Activated CD8-positive, alpha-beta T cell treated with anti-CD3 and anti-CD28 coated beads for 36 hours (primary cell): ENCODE results near the gene LAMTOR2. TPM values are rescaled to one million over a fixed set of nuclear protein-coding genes. Genes with fewer than 3 reads are reported as not detected.

Source experiments
- ATAC-seq: fragments of 200-7000 bp; cut with Tn5 transposase; one replicate; pipeline ENCODE4 v1.10.0; 2021; ENCODE audit warnings: mild to moderate bottlenecking, moderate library complexity
- CTCF ChIA-PET: fragments of 350-600 bp; sonication (Branson Sonifier 250); formaldehyde crosslinking; loops from one replicate; lab custom pipeline; 2021; ENCODE audit warnings: antibody characterized with exemption; lab: Charles Lee
- POLR2A ChIA-PET: fragments of 350-600 bp; sonication (Branson Sonifier 250); formaldehyde crosslinking; loops from one replicate; lab custom pipeline; 2021; ENCODE audit warnings: antibody characterized with exemption; lab: Charles Lee
- DNase-seq: peaks from one replicate; pipeline ENCODE4 v3.0.0-alpha.2; 2020
- H3K27ac Mint-ChIP-seq: one replicate; pipeline ENCODE4 v1.8.0; 2021; ENCODE audit warnings: mild to moderate bottlenecking, mixed read lengths
- H3K27me3 Mint-ChIP-seq: one replicate; pipeline ENCODE4 v1.8.0; 2021; ENCODE audit warnings: mixed read lengths
- H3K36me3 Mint-ChIP-seq: one replicate; pipeline ENCODE4 v1.8.0; 2021; ENCODE audit warnings: low read depth, mixed read lengths
- H3K4me1 Mint-ChIP-seq: one replicate; pipeline ENCODE4 v1.8.0; 2021; ENCODE audit warnings: low read depth, mixed read lengths
- H3K4me3 Mint-ChIP-seq: one replicate; pipeline ENCODE4 v1.8.0; 2021; ENCODE audit warnings: mild to moderate bottlenecking, moderate library complexity, mixed read lengths
- H3K9me3 Mint-ChIP-seq: one replicate; pipeline ENCODE4 v1.8.0; 2021; ENCODE audit warnings: mixed read lengths
- intact Hi-C: fragments of 100-400 bp; cut with micrococcal nuclease; formaldehyde crosslinking; loops from one replicate; pipeline ENCODE4 v1.10.0; 2022
- total RNA-seq, 2 experiments: library from RNA; stranded (reverse); gene quantifications; one replicate each; pipeline ENCODE4 v1.2.3, GENCODE V29; 2021
- TF ChIP-seq, protein P1 (sequence below): fragments of 200-600 bp; IDR thresholded peaks from one replicate; pipeline ENCODE4 v1.8.0; 2022; ENCODE audit warnings: antibody characterized with exemption, mild to moderate bottlenecking

The LAMTOR2 gene
- total RNA-seq, 2 experiments from 2014 or later = 48.9 to 49.4 TPM

DNA sequence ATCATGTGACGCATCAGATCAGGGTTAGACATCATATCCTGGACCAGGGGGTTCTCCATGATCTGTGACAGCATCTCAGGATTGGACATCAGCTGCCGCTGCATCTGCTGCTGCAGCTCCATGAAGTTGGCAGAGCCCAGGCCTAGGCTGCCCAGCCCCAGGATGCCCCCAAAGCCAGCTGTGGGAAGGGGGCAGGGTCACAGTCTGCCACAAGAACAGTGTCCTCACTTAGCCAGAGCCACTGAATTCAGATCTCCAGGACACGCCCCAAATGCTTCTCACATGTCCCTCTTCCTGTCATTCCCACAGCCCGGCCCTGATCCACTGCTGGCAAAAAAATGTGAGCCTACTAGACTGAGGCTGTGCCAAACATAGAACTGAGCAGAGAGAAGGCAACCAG is 4.2 kb upstream of the LAMTOR2 start:
- Mint-ChIP-seq H3K36me3 (peaks cover 12% of the 10 kb centered on the region), H3K4me3 (no peak overlapping the region), H3K27me3 (no peaks in the 10 kb centered on the region), H3K9me3 (no peaks in the 10 kb centered on the region), H3K27ac (no peak overlapping the region), H3K4me1 (peaks cover 10% of the 10 kb centered on the region)
- CTCF ChIA-PET = interaction anchor here (1.2 kb wide), 1 partner anchor 61 kb away, joined by 3 read pairs; no protein-coding TSS in a partner anchor
- no peak for DNase-seq
- intact Hi-C loops = no loop called here
- POLR2A ChIA-PET = no interaction called here
- TF ChIP-seq, protein P1, sequence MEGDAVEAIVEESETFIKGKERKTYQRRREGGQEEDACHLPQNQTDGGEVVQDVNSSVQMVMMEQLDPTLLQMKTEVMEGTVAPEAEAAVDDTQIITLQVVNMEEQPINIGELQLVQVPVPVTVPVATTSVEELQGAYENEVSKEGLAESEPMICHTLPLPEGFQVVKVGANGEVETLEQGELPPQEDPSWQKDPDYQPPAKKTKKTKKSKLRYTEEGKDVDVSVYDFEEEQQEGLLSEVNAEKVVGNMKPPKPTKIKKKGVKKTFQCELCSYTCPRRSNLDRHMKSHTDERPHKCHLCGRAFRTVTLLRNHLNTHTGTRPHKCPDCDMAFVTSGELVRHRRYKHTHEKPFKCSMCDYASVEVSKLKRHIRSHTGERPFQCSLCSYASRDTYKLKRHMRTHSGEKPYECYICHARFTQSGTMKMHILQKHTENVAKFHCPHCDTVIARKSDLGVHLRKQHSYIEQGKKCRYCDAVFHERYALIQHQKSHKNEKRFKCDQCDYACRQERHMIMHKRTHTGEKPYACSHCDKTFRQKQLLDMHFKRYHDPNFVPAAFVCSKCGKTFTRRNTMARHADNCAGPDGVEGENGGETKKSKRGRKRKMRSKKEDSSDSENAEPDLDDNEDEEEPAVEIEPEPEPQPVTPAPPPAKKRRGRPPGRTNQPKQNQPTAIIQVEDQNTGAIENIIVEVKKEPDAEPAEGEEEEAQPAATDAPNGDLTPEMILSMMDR = no peak
- ATAC-seq = no peak

DNA sequence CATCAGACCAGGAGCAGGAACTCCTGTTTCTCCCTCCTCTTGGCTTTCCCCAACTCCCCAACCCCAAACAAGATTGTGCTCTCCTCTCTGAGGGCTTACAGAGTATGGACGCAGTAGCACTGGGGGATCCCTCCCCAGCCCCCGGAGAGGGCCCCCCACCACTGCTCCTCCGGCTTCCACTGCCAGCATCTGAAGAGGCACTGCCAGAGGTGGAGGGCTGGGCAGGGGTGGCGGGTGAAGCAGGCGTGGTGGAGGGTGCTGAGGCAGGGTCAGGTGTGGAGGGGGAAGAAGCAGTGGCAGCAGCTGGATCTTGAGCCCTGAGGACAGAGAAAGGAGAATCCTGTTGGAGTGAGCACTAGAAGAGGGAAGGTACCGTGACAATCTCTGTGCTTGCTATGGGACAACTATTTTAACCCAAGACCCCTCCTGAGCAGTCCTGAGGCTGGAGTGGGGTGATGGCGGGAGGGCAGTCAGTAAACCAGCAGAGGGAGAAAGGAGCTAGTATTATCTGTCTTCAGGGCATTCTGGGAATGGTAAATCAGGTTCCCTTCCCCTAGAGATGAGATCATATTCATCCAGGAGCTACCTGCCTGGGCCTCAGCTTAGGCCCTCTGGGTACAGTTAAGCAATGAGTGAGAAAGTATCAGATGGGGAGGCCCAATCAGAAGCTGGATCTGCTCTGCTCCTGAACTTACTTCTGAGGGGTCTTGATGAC is 3.4 kb upstream of the LAMTOR2 start:
- TF ChIP-seq, protein P1 = no peak
- POLR2A ChIA-PET = interaction anchor here (0.7 to 1.0 kb wide), 3 partner anchors 22 to 117 kb away, joined by 3 read pairs; partner anchors contain the start of gene KHDC4
- Mint-ChIP-seq H3K36me3 (peaks cover 10% of the 10 kb centered on the region), H3K4me3 (no peak overlapping the region), H3K27ac (no peak overlapping the region), H3K9me3 (no peaks in the 10 kb centered on the region), H3K27me3 (no peaks in the 10 kb centered on the region), H3K4me1 (peaks cover 15% of the 10 kb centered on the region)
- ATAC-seq = no peak
- intact Hi-C loops = no loop called here
- DNase-seq = no peak
- CTCF ChIA-PET = interaction anchor here (1.1 to 3.3 kb wide), 3 partner anchors 15 to 113 kb away, joined by 3 to 16 read pairs (median 7); no protein-coding TSS in a partner anchor

DNA sequence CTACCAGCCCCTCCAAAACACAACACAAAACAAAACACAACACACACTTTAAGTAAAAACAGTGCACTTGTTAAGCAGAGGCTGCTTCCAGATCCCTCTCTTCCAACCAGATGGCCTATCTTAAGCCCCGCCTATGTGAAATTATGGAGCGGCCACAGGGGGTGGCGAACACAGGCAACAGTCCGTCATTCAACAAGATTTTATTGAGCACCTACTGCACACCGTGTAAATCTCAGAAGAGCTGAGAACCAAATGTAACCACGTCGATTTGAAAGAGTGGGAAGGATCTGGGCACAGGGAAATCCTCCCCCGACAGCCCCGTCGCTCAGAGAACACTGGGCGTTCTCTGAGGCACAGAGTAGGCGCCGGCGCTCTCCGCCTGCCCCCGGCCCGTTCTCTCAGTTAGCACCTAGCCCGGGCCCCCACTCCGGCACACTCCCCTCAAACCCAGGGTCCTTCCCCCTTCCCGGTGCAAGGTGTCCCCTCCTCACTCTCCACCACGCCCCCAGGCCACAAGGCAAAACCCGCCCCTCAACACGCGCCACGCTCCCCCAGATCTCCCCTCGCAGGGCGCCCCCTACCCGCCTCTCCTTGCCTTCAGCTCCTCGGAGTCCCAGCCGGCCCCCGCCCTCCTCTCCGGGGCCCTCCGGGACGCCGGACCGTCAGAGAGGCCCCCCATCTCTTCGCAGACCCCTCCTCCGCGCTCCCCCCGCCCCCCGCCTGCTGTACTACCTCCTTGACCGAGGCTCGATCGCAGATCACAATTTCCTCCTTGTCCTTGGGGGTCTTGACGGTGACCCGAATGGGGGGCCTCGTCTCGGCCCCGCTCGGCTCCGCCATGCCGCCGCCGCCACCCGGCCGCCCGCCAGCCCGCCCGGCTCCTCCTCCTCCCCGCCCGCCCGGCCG is 1.5 kb upstream of the LAMTOR2 start:
- TF ChIP-seq, protein P1 = peak; percentile 53
- H3K4me3 Mint-ChIP-seq = peak overlapping the region; percentile 95
- peak; percentile 78 for DNase-seq
- intact Hi-C loops = no loop called here
- no peaks in the 10 kb centered on the region for H3K9me3 Mint-ChIP-seq
- H3K4me1 Mint-ChIP-seq = peaks cover 22% of the 10 kb centered on the region
- no peaks in the 10 kb centered on the region for H3K27me3 Mint-ChIP-seq
- CTCF ChIA-PET = interaction anchor here (1.0 to 3.3 kb wide), 7 partner anchors 8 to 122 kb away, joined by 3 to 16 read pairs (median 4); no protein-coding TSS in a partner anchor
- peak overlapping the region; percentile 90 for H3K27ac Mint-ChIP-seq
- H3K36me3 Mint-ChIP-seq = peaks cover 17% of the 10 kb centered on the region
- peak; percentile 39 for ATAC-seq
- POLR2A ChIA-PET = interaction anchor here (0.6 to 1.4 kb wide), 7 partner anchors 9 to 230 kb away, joined by 3 to 5 read pairs (median 4); partner anchors contain the start of genes SMG5 and SSR2

DNA sequence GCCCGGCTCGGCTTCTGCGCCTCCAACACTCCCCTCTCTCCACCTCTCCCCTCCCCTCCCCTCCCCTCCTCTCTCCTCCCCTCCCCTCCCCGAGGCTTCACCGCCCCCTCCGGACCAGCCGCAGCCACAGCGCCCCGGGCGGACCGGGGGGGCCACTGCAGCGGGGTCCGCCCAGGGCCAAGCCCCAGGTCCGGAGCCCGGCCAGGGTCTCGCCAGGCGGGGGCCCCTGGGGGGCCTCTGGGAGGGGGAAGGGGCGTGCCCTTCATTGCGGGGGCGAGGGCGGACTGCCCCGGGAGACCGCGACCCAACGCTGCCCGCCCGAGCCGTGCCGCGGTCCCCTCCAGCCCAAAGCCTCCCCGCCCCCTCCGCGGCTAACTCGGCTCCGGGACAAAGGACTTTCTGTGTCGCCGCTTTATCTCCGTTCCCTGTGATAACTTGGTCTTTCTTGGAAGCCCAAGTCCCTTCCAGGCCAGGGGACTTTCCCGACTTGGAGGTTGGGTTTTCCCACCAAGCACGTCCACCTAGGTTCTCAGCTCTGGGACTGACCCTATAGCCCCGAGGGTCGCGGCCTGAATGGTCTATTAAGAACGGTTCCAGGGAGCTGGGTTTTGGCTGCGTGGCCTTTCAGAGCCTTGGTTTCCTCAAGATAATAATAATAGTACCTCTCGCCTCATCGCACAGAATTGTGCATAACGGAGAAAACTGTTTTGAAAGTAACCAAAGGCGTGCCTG is 648 bp upstream of the LAMTOR2 start, which contains the start of gene UBQLN4:
UBQLN4 (minus strand) TSS at position 31 of the 732 bp plus-strand sequence. CDS start 97 bp downstream, outside the sequence.
- ATAC-seq (peak; percentile 76), DNase-seq (peak; percentile 87)
- peak within 1 kb of the TSS; percentile 95 for H3K27ac Mint-ChIP-seq
- peak within 1 kb of the TSS; percentile 96 for H3K4me3 Mint-ChIP-seq
- H3K9me3 Mint-ChIP-seq = no peaks in the 10 kb centered on the region
- peaks cover 14% of the 10 kb centered on the region for H3K36me3 Mint-ChIP-seq
- TF ChIP-seq, protein P1 = peak; percentile 19
- H3K4me1 Mint-ChIP-seq = peaks cover 22% of the 10 kb centered on the region
- ChIA-PET POLR2A (interaction anchor here (0.9 to 1.4 kb wide), 7 partner anchors 10 to 229 kb away, joined by 3 to 4 read pairs (median 3); partner anchors contain the start of genes SMG5 and SSR2), CTCF (interaction anchor here (0.6 to 3.3 kb wide), 6 partner anchors 9 to 123 kb away, joined by 3 to 16 read pairs (median 4); no protein-coding TSS in a partner anchor)
- no peaks in the 10 kb centered on the region for H3K27me3 Mint-ChIP-seq
- intact Hi-C loops = loop anchor here (2.0 kb wide), 1 partner anchor 33 kb away; the partner anchor contains the start of gene SSR2
